NCI-H774 (cell line): ENCODE results near the gene UNC93B1.
"Not testable (repeated sequence)": the region's sequence is repeated elsewhere in the genome, so short reads cannot be mapped to it uniquely, and the experiment has no call there.

Experiments used
- DNase-seq: peaks from one replicate; lab custom pipeline; 2025; lab: John Stamatoyannopoulos, UW

UNC93B1 gene

GRCh38 chr11:67991347-67992121 lies 12.4 kb downstream of the UNC93B1 start:
- not testable (repeated sequence) for DNase-seq

GRCh38 chr11:67990546-67991346 lies 13.2 kb downstream of the UNC93B1 start:
- DNase-seq, result not testable (repeated sequence)

GRCh38 chr11:67985302-67985701 lies 18.6 kb downstream of the UNC93B1 start:
- not testable (repeated sequence) for DNase-seq

- no peak for DNase-seq
These were observed 19.9 kb downstream of the UNC93B1 start for GRCh38 chr11:67983951-67984350.

- DNase-seq, result not testable (repeated sequence)
These were observed 21.5 kb downstream of the UNC93B1 start for GRCh38 chr11:67982255-67982857.

- DNase-seq, result not testable (repeated sequence)
These were observed 22.7 kb downstream of the UNC93B1 start for GRCh38 chr11:67981226-67981625.

- DNase-seq, result not testable (repeated sequence)
These were observed 25.0 kb downstream of the UNC93B1 start for GRCh38 chr11:67978766-67979418.

GRCh38 chr11:67974746-67975145 lies 29.2 kb downstream of the UNC93B1 start:
- not testable (repeated sequence) for DNase-seq

GRCh38 chr11:67965830-67966348 lies 38.0 kb downstream of the UNC93B1 start:
- DNase-seq, result not testable (repeated sequence)

GRCh38 chr11:67964746-67965145 lies 39.2 kb downstream of the UNC93B1 start:
- DNase-seq, result not testable (repeated sequence)

GRCh38 chr11:67963879-67964278 lies 40.0 kb downstream of the UNC93B1 start:
- DNase-seq, result not testable (repeated sequence)

GRCh38 chr11:67963217-67963616 lies 40.7 kb downstream of the UNC93B1 start:
- not testable (repeated sequence) for DNase-seq

GRCh38 chr11:67956236-67956635 lies 47.7 kb downstream of the UNC93B1 start:
- DNase-seq, result not testable (repeated sequence)

GRCh38 chr11:67955461-67956007 lies 48.4 kb downstream of the UNC93B1 start:
- peak; percentile 39 for DNase-seq

GRCh38 chr11:67954971-67955370 lies 48.9 kb downstream of the UNC93B1 start:
- not testable (repeated sequence) for DNase-seq

- not testable (repeated sequence) for DNase-seq
These were observed 49.6 kb downstream of the UNC93B1 start for GRCh38 chr11:67954251-67954650.

- not testable (repeated sequence) for DNase-seq
These were observed 53.2 kb downstream of the UNC93B1 start for GRCh38 chr11:67950705-67951104.

GRCh38 chr11:67947785-67948184 lies 56.1 kb downstream of the UNC93B1 start:
- DNase-seq, result not testable (repeated sequence)

- not testable (repeated sequence) for DNase-seq
These were observed 57.5 kb downstream of the UNC93B1 start for GRCh38 chr11:67946403-67946802.

- DNase-seq, result not testable (repeated sequence)
These were observed 60.5 kb downstream of the UNC93B1 start for GRCh38 chr11:67943406-67943805.
